H1 (cell line): ENCODE measurements around the gene RABGGTA. TPM values are rescaled to one million over a fixed set of nuclear protein-coding genes. Genes with fewer than 3 reads are reported as not detected.

Experiments
- CTCF ChIA-PET: fragments of 300-600 bp; sonication (Branson Sonifier 250); formaldehyde crosslinking; loops from one replicate; lab custom pipeline; 2021; ENCODE audit not compliant: partially characterized antibody; lab: Charles Lee
- POLR2A ChIA-PET: fragments of 300-600 bp; sonication (Branson Sonifier 250); formaldehyde crosslinking; loops from one replicate; lab custom pipeline; 2021; ENCODE audit warnings: inconsistent platforms; ENCODE audit not compliant: partially characterized antibody; lab: Charles Lee
- DNase-seq, 2 experiments: peaks; one replicate each; pipeline versions ENCODE4 v3.0.0 to v3.0.0-alpha.2; 2010 to 2022; ENCODE audit warnings: low spot score in 2 of 2, low read depth in 1 of 2, mixed read lengths in 1 of 2
- FAIRE-seq: peaks from 2 replicates; lab custom pipeline; 2011; peaks lifted over from hg19 to GRCh38; lab: Jason Lieb, UNC
- H2AFZ ChIP-seq: 2 replicates; pipeline ENCODE4 v1.8.1; 2012; ENCODE audit warnings: low read length, inconsistent platforms
- H2AK5ac ChIP-seq: 2 replicates; pipeline ENCODE4 v1.6.1; 2013; ENCODE audit warnings: low read depth, low read length
- H2BK120ac ChIP-seq: replicated peaks from 2 replicates; pipeline ENCODE3; 2013; ENCODE audit warnings: low read depth, low read length, inconsistent platforms
- H2BK12ac ChIP-seq: 2 replicates; pipeline ENCODE4 v1.6.1; 2013; ENCODE audit warnings: low read depth, low read length
- H2BK15ac ChIP-seq: 2 replicates; pipeline ENCODE4 v1.6.1; 2013; ENCODE audit warnings: low read length
- H2BK20ac ChIP-seq: 2 replicates; pipeline ENCODE4 v1.6.1; 2013; ENCODE audit warnings: low read length
- H2BK5ac ChIP-seq: 2 replicates; pipeline ENCODE4 v1.6.1; 2013; ENCODE audit warnings: low read depth, low read length
- H3K14ac ChIP-seq: 2 replicates; pipeline ENCODE4 v1.6.1; 2013; ENCODE audit warnings: inconsistent platforms; ENCODE audit not compliant: insufficient read length
- H3K18ac ChIP-seq: 2 replicates; pipeline ENCODE4 v1.6.1; 2013; ENCODE audit warnings: low read length; ENCODE audit errors: extremely low read depth
- H3K23ac ChIP-seq: 2 replicates; pipeline ENCODE4 v1.6.1; 2013; ENCODE audit warnings: inconsistent platforms; ENCODE audit not compliant: insufficient read length
- H3K23me2 ChIP-seq: 2 replicates; pipeline ENCODE4 v1.6.1; 2013; ENCODE audit warnings: low read depth, low read length
- H3K27ac ChIP-seq: 2 replicates; pipeline ENCODE4 v1.6.1; 2011; ENCODE audit warnings: low read depth, low read length, inconsistent platforms
- H3K27me3 ChIP-seq, 4 experiments: replicated peaks in 1 of 4; 1 replicate in 1 of 4; 2 replicates in 3 of 4; pipeline versions ENCODE4 v1.6.1 to v1.8.1; 2011 to 2013; ENCODE audit warnings: low read length in 3 of 4, mild to moderate bottlenecking in 3 of 4, inconsistent platforms in 2 of 4, mixed read lengths in 2 of 4, moderate library complexity in 1 of 4; ENCODE audit not compliant: control insufficient read depth in 3 of 4, insufficient read depth in 3 of 4; ENCODE audit errors: extremely low read depth in 1 of 4
- H3K36me3 ChIP-seq, 4 experiments: 2 replicates each; pipeline versions ENCODE4 v1.6.1 to v1.8.1; 2011 to 2013; ENCODE audit warnings: mild to moderate bottlenecking in 4 of 4, low read length in 3 of 4, moderate library complexity in 2 of 4, control low read depth in 1 of 4, inconsistent platforms in 1 of 4; ENCODE audit not compliant: insufficient read depth in 4 of 4, control insufficient read depth in 2 of 4
- H3K4ac ChIP-seq: replicated peaks from 2 replicates; pipeline ENCODE3; 2013; ENCODE audit warnings: low read length, low read depth, mixed read lengths, inconsistent platforms; ENCODE audit not compliant: insufficient read length
- H3K4me1 ChIP-seq, 4 experiments: replicated peaks in 1 of 4; 1 replicate in 1 of 4; 2 replicates in 3 of 4; pipeline versions ENCODE4 v1.6.1 to v1.8.1; 2011 to 2013; ENCODE audit warnings: low read length in 3 of 4, inconsistent platforms in 2 of 4, mixed read lengths in 1 of 4; ENCODE audit not compliant: insufficient read depth in 4 of 4, control insufficient read depth in 3 of 4
- H3K4me2 ChIP-seq, 2 experiments: 2 replicates each; pipeline versions ENCODE4 v1.6.1 to v1.8.1; 2011 to 2013; ENCODE audit warnings: low read depth in 2 of 2, low read length in 2 of 2, control low read depth in 1 of 2, inconsistent platforms in 1 of 2, mild to moderate bottlenecking in 1 of 2; ENCODE audit not compliant: insufficient read depth in 1 of 2
- H3K4me3 ChIP-seq, 4 experiments: fragments of 200-600, 300-600 bp in 1 of 4; sonication (generic), shearing (Covaris generic), sonication (Bioruptor Twin) in 1 of 4; 2 replicates each; pipeline versions ENCODE4 v1.5.1 to v1.8.1; 2011 to 2016; ENCODE audit warnings: low read length in 4 of 4, low read depth in 3 of 4, control low read depth in 2 of 4, inconsistent platforms in 2 of 4, mild to moderate bottlenecking in 2 of 4, mixed read lengths in 1 of 4, moderate library complexity in 1 of 4; ENCODE audit not compliant: insufficient read depth in 2 of 4; ENCODE audit errors: extremely low read depth in 1 of 4
- H3K56ac ChIP-seq: replicated peaks from 2 replicates; pipeline ENCODE3; 2013; ENCODE audit warnings: low read depth, mild to moderate bottlenecking, mixed read lengths, low read length, inconsistent platforms; ENCODE audit not compliant: insufficient read length
- H3K79me1 ChIP-seq: 2 replicates; pipeline ENCODE4 v1.6.1; 2013; ENCODE audit warnings: low read depth, low read length, control low read depth
- H3K79me2 ChIP-seq, 2 experiments: 2 replicates each; pipeline versions ENCODE4 v1.6.1 to v1.8.1; 2012 to 2013; ENCODE audit warnings: low read length in 2 of 2, mild to moderate bottlenecking in 2 of 2, inconsistent platforms in 1 of 2; ENCODE audit not compliant: insufficient read depth in 2 of 2, control insufficient read depth in 1 of 2
- H3K9ac ChIP-seq, 4 experiments: replicated peaks in 1 of 4; 1 replicate in 1 of 4; 2 replicates in 3 of 4; pipeline versions ENCODE4 v1.6.1 to v1.8.1; 2011 to 2013; ENCODE audit warnings: low read depth in 3 of 4, low read length in 3 of 4, control low read depth in 2 of 4, mild to moderate bottlenecking in 2 of 4, moderate library complexity in 2 of 4, inconsistent platforms in 1 of 4; ENCODE audit errors: extremely low read depth in 1 of 4
- H3K9me3 ChIP-seq, 2 experiments: 2 replicates each; pipeline versions ENCODE4 v1.6.1 to v1.8.1; 2012 to 2013; ENCODE audit warnings: mild to moderate bottlenecking in 2 of 2, moderate library complexity in 2 of 2, control low read depth in 1 of 2, inconsistent platforms in 1 of 2, low read depth in 1 of 2, low read length in 1 of 2, mixed read lengths in 1 of 2; ENCODE audit not compliant: insufficient read depth in 2 of 2
- H4K20me1 ChIP-seq, 2 experiments: replicated peaks in 1 of 2; 2 replicates each; pipeline versions ENCODE3 to v1.8.1; 2011 to 2013; ENCODE audit warnings: inconsistent platforms in 2 of 2, low read length in 2 of 2, mild to moderate bottlenecking in 1 of 2; ENCODE audit not compliant: insufficient read depth in 2 of 2, control insufficient read depth in 1 of 2
- H4K5ac ChIP-seq: 2 replicates; pipeline ENCODE4 v1.6.1; 2013; ENCODE audit warnings: low read length, low read depth, mixed read lengths, inconsistent platforms; ENCODE audit not compliant: insufficient read length
- H4K8ac ChIP-seq: 2 replicates; pipeline ENCODE4 v1.8.0; 2013; ENCODE audit warnings: mild to moderate bottlenecking, moderate library complexity, low read length, inconsistent platforms; ENCODE audit not compliant: insufficient read depth; ENCODE audit errors: extremely low read depth
- H4K91ac ChIP-seq: replicated peaks from 2 replicates; pipeline ENCODE3; 2013; ENCODE audit warnings: low read length, mixed read lengths, inconsistent platforms; ENCODE audit not compliant: insufficient read length
- BCL11A ChIP-seq, 2 experiments: IDR thresholded peaks; one replicate each; pipeline ENCODE4 v1.6.1; 2011; ENCODE audit warnings: low read depth in 2 of 2, low read length in 2 of 2, mild to moderate bottlenecking in 2 of 2
- JUN ChIP-seq: IDR thresholded peaks from 2 replicates; pipeline ENCODE4 v1.6.1; 2011; ENCODE audit warnings: low read depth, mild to moderate bottlenecking, improper control_type of control experiment, low read length
- WGBS, 2 experiments: shearing (Covaris generic) in 1 of 2; methylation state at CpG; one replicate each; pipeline versions ENCODE4 v1.1.6 to v1.1.7; 2013 to 2015; ENCODE audit warnings: low lambda C conversion rate in 2 of 2, mixed read lengths in 2 of 2, inconsistent platforms in 1 of 2, low coverage in 1 of 2, missing lambda C conversion rate in 1 of 2; ENCODE audit not compliant: insufficient replicate concordance in 2 of 2, insufficient coverage in 1 of 2, insufficient read length in 1 of 2; ENCODE audit errors: extremely low coverage in 1 of 2, missing lambda C conversion rate in 1 of 2; 5-methylcytosine and 5-hydroxymethylcytosine counted together
- polyA plus RNA-seq, 7 experiments: library from polyadenylated mRNA; depleted of rRNA in 3 of 7; stranded (reverse) in 5 of 7; unstranded in 2 of 7; fragments of >200 nt in 5 of 7; fragments of 200-250 nt in 2 of 7; gene quantifications; 1 replicate in 5 of 7; 2 replicates in 1 of 7; 4 replicates in 1 of 7; pipeline versions ENCODE4 v1.2.1 to v1.2.3, GENCODE V29; 2011 to 2013; ENCODE audit warnings: missing spikeins in 2 of 7, mixed read lengths in 2 of 7
- total RNA-seq: library from RNA; stranded (reverse); fragmentation: NEBNext Ultra II Directional; extraction: Animal tissue kit (Norgen Biotek cat#: 25700); gene quantifications from 2 replicates; pipeline ENCODE4 v1.2.1, GENCODE V29; 2021
- TF ChIP-seq, protein P1 (sequence below): IDR thresholded peaks from 2 replicates; pipeline ENCODE4 v1.6.1; 2011; ENCODE audit warnings: low read length, improper control_type of control experiment

RABGGTA gene
- total and polyA plus RNA-seq, 2 of the 8 experiments (the other 6 are each of a cell fraction or from before 2014, with no cell fraction given): 16.0 to 49.8 TPM

DNA sequence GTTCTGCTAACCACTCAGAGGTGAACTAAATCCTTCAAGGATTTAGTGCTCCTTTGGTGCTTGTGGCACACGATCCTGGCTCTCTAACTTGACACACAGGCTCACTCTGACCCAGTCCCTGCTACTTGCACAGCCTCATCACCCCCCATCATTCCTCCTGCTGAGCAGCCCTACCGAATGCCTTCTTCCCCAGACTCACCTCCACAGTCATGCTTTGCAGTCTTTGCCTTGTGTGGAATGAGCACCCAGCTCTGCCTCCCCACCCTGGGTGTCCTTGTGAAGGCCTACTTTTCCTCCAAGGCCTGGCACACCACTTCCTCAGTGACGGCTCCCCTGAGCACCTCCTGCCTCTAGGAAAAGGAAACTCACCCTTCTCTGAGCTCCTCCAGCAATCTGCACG is 21.0 kb downstream of the RABGGTA start:
- Histone ChIP-seq H3K36me3 (no peaks in the 10 kb centered on the region), H3K79me1 (no peaks in the 10 kb centered on the region), H3K4me2 (no peak overlapping the region), H2BK120ac (no peak overlapping the region), H3K4me1 (no peaks in the 10 kb centered on the region), H2BK15ac (no peak overlapping the region), H3K27ac (no peak overlapping the region), H3K27me3 (no peaks in the 10 kb centered on the region), H3K4me3 (no peak overlapping the region), H2BK5ac (0 out of 2 replicates have a peak overlapping the region, but pooled peaks have one; percentile 30), H2AFZ (no peak overlapping the region), H4K8ac (no peak overlapping the region), H3K9me3 (no peaks in the 10 kb centered on the region), H3K79me2 (no peaks in the 10 kb centered on the region), H3K23me2 (no peaks in the 10 kb centered on the region), H3K56ac (no peak overlapping the region), H2BK20ac (no peak overlapping the region), H4K5ac (no peak overlapping the region), H3K9ac (no peak overlapping the region), H4K91ac (no peak overlapping the region), H2AK5ac (no peak overlapping the region), H2BK12ac (no peak overlapping the region), H3K23ac (no peak overlapping the region), H3K4ac (no peak overlapping the region), H3K18ac (no peak overlapping the region), H4K20me1 (no peaks in the 10 kb centered on the region), H3K14ac (no peak overlapping the region)
- 83% methylated on average over 4 of the region's 4 CpGs; no CpG with 5 or more reads in 1 of the 2 experiments for WGBS, 2 experiments
- ChIA-PET CTCF (interaction anchor here (1.4 to 6.0 kb wide), 7 partner anchors 12 to 58 kb away, joined by 4 to 63 read pairs (median 16); partner anchors contain the start of genes CIDEB, DHRS1, NOP9 and RABGGTA), POLR2A (interaction anchor here (0.6 to 4.5 kb wide), 5 partner anchors 9 to 49 kb away, joined by 3 to 26 read pairs (median 8); partner anchors contain the start of genes DHRS1, NOP9 and RABGGTA)
- no peak for TF ChIP-seq JUN
- no peak for TF ChIP-seq BCL11A (IDR thresholded peaks at IDR 0.05; ENCODE audit: low read depth in 2 of 2, low read length in 2 of 2)
- TF ChIP-seq, protein P1, sequence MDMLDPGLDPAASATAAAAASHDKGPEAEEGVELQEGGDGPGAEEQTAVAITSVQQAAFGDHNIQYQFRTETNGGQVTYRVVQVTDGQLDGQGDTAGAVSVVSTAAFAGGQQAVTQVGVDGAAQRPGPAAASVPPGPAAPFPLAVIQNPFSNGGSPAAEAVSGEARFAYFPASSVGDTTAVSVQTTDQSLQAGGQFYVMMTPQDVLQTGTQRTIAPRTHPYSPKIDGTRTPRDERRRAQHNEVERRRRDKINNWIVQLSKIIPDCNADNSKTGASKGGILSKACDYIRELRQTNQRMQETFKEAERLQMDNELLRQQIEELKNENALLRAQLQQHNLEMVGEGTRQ: no peak
- DNase-seq (no peak), FAIRE-seq (no peak)
